Loucy (cell line): ENCODE measurements around the gene NUAK2.

Experiments
- H2AFZ ChIP-seq: fragments of 200-600 bp; sonication (generic); 2 replicates; pipeline ENCODE4 v1.6.0; 2016; ENCODE audit warnings: antibody characterized with exemption, mild to moderate bottlenecking, low read length, moderate library complexity
- H3F3A ChIP-seq: fragments of 200-600 bp; 2 replicates; pipeline ENCODE4 v1.6.0; 2016; ENCODE audit warnings: antibody characterized with exemption, low read depth, mild to moderate bottlenecking
- H3K27me3 ChIP-seq: fragments of 200-600 bp; sonication (generic); 2 replicates; pipeline ENCODE4 v1.6.1; 2014; ENCODE audit warnings: low read length, mild to moderate bottlenecking; ENCODE audit not compliant: insufficient read depth, poor library complexity, severe bottlenecking
- H3K36me3 ChIP-seq: fragments of 200-600 bp; sonication (generic); 2 replicates; pipeline ENCODE4 v1.6.1; 2016; ENCODE audit warnings: low read length; ENCODE audit not compliant: insufficient read depth
- H3K4me1 ChIP-seq: fragments of 200-600 bp; sonication (generic); 2 replicates; pipeline ENCODE4 v1.5.1; 2014; ENCODE audit warnings: low read length, mild to moderate bottlenecking; ENCODE audit not compliant: insufficient read depth, poor library complexity, severe bottlenecking
- H3K4me2 ChIP-seq: fragments of 200-600 bp; sonication (generic); 2 replicates; pipeline ENCODE4 v1.6.0; 2014; ENCODE audit warnings: antibody characterized with exemption, low read length, low read depth, mild to moderate bottlenecking; ENCODE audit not compliant: poor library complexity, severe bottlenecking
- H3K4me3 ChIP-seq: fragments of 200-600 bp; sonication (generic); 2 replicates; pipeline ENCODE4 v1.5.1; 2014; ENCODE audit warnings: low read length, mild to moderate bottlenecking, mixed read lengths; ENCODE audit not compliant: poor library complexity, severe bottlenecking
- H3K79me2 ChIP-seq: fragments of 200-600 bp; sonication (generic); 2 replicates; pipeline ENCODE4 v1.6.1; 2014; ENCODE audit warnings: low read length; ENCODE audit not compliant: insufficient read depth
- H3K9ac ChIP-seq: fragments of 200-600 bp; sonication (generic); 2 replicates; pipeline ENCODE4 v1.6.0; 2014; ENCODE audit warnings: mild to moderate bottlenecking, low read depth, low read length, moderate library complexity; ENCODE audit not compliant: poor library complexity, severe bottlenecking
- H3K9me2 ChIP-seq: fragments of 200-600 bp; sonication (generic); replicated peaks from 2 replicates; pipeline ENCODE4 v1.6.1; 2016; ENCODE audit warnings: low read depth, low read length, mixed read lengths
- H3K9me3 ChIP-seq: fragments of 200-600 bp; sonication (generic); 2 replicates; pipeline ENCODE4 v1.6.1; 2014; ENCODE audit warnings: mild to moderate bottlenecking, antibody characterized with exemption, low read length, low read depth; ENCODE audit not compliant: insufficient read depth
- H4K20me1 ChIP-seq: fragments of 200-600 bp; sonication (generic); 2 replicates; pipeline ENCODE4 v1.6.0; 2014; ENCODE audit warnings: antibody characterized with exemption, low read length, mild to moderate bottlenecking; ENCODE audit not compliant: insufficient read depth, poor library complexity, severe bottlenecking
- EZH2phosphoT487 ChIP-seq: fragments of 200-600 bp; IDR thresholded peaks from 2 replicates; pipeline ENCODE4 v1.6.1; 2018; ENCODE audit warnings: antibody characterized with exemption, mild to moderate bottlenecking, moderate library complexity, borderline replicate concordance
- TF ChIP-seq, protein P1 (sequence below): fragments of 200-600 bp; sonication (generic); conservative IDR thresholded peaks from 2 replicates; pipeline ENCODE4 v1.5.1; 2014; ENCODE audit warnings: mild to moderate bottlenecking, antibody characterized with exemption, low read length

NUAK2 gene

DNA sequence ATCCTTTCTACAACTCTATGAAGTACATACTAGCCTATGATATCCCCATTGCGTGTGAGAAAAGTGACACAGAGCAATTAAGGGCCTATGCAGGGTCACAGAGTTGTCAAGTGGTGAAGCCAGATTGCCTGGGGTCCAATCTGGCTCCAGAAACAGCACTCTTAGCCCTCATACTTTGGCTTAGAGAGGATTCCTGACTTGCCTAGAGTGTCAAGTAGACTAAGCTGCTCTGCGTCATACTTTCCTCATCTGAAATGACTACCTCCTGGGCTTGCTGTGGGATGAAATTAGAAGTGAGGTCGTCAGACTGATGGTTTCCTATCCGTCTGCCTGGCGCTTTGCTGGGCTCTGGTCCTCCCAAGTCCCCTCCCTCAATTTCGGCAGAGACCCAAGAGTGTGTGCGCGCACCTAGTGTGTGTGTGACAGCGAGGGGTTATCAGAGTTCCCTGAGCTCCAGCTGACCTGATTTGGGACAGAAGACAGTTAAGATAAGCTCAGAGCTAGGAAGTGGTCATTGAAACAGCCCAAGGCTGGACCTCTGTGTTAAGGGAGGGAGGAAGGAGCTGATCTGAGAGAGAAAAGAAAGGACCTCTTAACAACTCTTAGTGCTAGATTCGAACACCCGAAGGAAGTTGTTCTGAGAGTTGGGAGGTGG is 5.4 kb upstream of the NUAK2 start:
- Histone ChIP-seq H3F3A (no peaks in the 10 kb centered on the region), H3K36me3 (no peaks in the 10 kb centered on the region)

GRCh38 chr1:205325334-205325884 is 3.9 kb upstream of the NUAK2 start:
- Histone ChIP-seq H3K4me3 (no peak overlapping the region), H3F3A (no peaks in the 10 kb centered on the region), H3K27me3 (no peaks in the 10 kb centered on the region), H3K4me1 (peaks cover 9% of the 10 kb centered on the region), H3K9me2 (no peaks in the 10 kb centered on the region), H3K79me2 (no peaks in the 10 kb centered on the region), H4K20me1 (no peaks in the 10 kb centered on the region), H3K4me2 (no peak overlapping the region), H2AFZ (no peak overlapping the region), H3K36me3 (no peaks in the 10 kb centered on the region), H3K9ac (no peak overlapping the region), H3K9me3 (no peaks in the 10 kb centered on the region)
- TF ChIP-seq, protein P1, sequence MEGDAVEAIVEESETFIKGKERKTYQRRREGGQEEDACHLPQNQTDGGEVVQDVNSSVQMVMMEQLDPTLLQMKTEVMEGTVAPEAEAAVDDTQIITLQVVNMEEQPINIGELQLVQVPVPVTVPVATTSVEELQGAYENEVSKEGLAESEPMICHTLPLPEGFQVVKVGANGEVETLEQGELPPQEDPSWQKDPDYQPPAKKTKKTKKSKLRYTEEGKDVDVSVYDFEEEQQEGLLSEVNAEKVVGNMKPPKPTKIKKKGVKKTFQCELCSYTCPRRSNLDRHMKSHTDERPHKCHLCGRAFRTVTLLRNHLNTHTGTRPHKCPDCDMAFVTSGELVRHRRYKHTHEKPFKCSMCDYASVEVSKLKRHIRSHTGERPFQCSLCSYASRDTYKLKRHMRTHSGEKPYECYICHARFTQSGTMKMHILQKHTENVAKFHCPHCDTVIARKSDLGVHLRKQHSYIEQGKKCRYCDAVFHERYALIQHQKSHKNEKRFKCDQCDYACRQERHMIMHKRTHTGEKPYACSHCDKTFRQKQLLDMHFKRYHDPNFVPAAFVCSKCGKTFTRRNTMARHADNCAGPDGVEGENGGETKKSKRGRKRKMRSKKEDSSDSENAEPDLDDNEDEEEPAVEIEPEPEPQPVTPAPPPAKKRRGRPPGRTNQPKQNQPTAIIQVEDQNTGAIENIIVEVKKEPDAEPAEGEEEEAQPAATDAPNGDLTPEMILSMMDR = peak; percentile 74
- no peak for TF ChIP-seq EZH2phosphoT487

More for the DNA sequence above, 5.4 kb upstream of the NUAK2 start:
- no peak overlapping the region for H3K4me3 ChIP-seq
- no peaks in the 10 kb centered on the region for H3K4me1 ChIP-seq
- H2AFZ ChIP-seq = no peak overlapping the region
- H3K9ac ChIP-seq = no peak overlapping the region
- no peaks in the 10 kb centered on the region for H3K9me3 ChIP-seq
- no peaks in the 10 kb centered on the region for H3K27me3 ChIP-seq
- TF ChIP-seq, protein P1 = no peak
- no peak for TF ChIP-seq EZH2phosphoT487
- H3K79me2 ChIP-seq = no peaks in the 10 kb centered on the region
- H4K20me1 ChIP-seq = no peaks in the 10 kb centered on the region
- no peaks in the 10 kb centered on the region for H3K9me2 ChIP-seq
- no peak overlapping the region for H3K4me2 ChIP-seq

- H4K20me1 ChIP-seq = no peaks in the 10 kb centered on the region
- H3K9me2 ChIP-seq = no peaks in the 10 kb centered on the region
- H3K79me2 ChIP-seq = no peaks in the 10 kb centered on the region
- H3K4me1 ChIP-seq = peaks cover 9% of the 10 kb centered on the region
- no peak overlapping the region for H3K4me3 ChIP-seq
- no peaks in the 10 kb centered on the region for H3K36me3 ChIP-seq
- H2AFZ ChIP-seq = no peak overlapping the region
- H3K27me3 ChIP-seq = no peaks in the 10 kb centered on the region
- TF ChIP-seq EZH2phosphoT487 = no peak
- TF ChIP-seq, protein P1 = no peak
- H3K9me3 ChIP-seq = no peaks in the 10 kb centered on the region
- H3F3A ChIP-seq = no peaks in the 10 kb centered on the region
- H3K4me2 ChIP-seq = no peak overlapping the region
- H3K9ac ChIP-seq = no peak overlapping the region
Measured at GRCh38 chr1:205324781-205325180, 3.2 kb upstream of the NUAK2 start.
